Endometrial microvascular endothelial cells (primary cell): ENCODE data around the gene ALDH1A3. TPM values are rescaled to one million over a fixed set of nuclear protein-coding genes. Genes with fewer than 3 reads are reported as not detected.
"Not testable (repeated sequence)": the region's sequence is repeated elsewhere in the genome, so short reads cannot be mapped to it uniquely, and the experiment has no call there.

Experiments
- in situ Hi-C: cut with HindIII; loops from 2 replicates; pipeline ENCODE4 v1.10.0; 2017; ENCODE audit warnings: low sequenced_read_pairs, low pct_unique_long_range_greater_than_20kb; ENCODE audit errors: inconsistent ontology term
- total RNA-seq: library from RNA; depleted of rRNA; stranded (reverse); fragments of >200 nt; gene quantifications from one replicate; pipeline ENCODE4 v1.2.3, GENCODE V29; 2015; ENCODE audit errors: inconsistent ontology term

Gene ALDH1A3
- 1.7 TPM for total RNA-seq

- in situ Hi-C loops = no loop called here
These were observed at the start of gene ALDH1A3 for GRCh38 chr15:100879464-100880138. ALDH1A3 (plus strand) TSS chr15:100879831; CDS start chr15:100879908, 77 bp downstream.

GRCh38 chr15:100831467-100831866, 48.2 kb upstream of the ALDH1A3 start:
- in situ Hi-C loops = no loop called here

DNA sequence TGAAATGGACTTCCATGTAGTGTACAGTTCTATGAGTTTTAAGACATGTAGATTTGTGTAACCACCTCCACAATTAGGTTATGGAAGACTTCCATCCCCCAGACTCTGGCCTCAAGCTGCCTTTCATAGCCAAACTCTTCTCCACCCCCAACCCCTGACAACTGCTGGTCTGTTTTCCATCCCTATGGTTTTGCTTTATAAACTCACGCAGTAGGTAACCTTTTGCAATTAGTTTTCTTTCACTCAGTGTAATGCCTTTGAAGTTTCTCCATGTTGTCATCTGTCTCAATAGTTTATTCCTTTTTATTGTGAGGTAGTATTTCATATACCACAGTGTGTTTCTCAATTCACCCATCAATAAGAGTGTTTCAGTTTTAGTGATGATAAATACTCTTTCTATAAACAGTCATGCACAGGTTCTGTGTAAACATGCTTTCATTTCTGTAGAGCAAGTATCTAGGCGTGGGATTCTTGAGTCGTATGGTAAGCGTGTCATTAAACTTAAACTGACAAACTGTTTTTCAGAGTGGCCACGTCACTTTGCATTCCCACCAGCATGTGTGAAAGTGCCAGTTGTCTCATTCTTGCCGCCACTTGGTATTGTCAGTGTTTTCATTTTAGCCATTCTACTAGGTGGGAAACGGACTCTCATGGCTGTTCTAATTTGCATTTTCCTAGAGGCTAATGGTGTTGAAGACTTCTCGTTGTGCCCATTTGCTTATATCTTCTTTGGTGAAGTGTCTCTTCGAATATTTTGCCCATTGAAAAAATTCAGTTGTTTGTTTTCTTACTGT, 47.3 kb upstream of the ALDH1A3 start:
- in situ Hi-C loops = no loop called here

GRCh38 chr15:100833417-100834389, 45.9 kb upstream of the ALDH1A3 start:
- in situ Hi-C loops = no loop called here

DNA sequence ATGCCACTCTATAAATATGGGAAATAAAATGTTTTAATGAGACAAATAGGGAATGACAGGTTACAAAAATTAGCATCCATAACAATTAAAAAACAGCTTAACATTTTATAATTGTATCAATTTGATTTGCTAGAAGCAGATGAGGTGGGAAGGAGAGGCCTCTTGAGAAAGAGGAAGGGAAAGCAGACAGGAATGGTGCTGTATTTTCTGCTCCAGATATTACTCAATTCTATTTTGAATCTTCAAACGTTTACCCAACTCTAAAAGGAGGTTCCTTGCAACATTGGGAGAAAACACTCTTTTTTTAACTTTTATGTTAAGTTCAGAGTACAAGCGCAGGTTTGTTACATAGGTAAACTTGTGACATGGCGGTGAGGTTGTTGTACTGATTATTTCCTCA, 44.9 kb upstream of the ALDH1A3 start:
- in situ Hi-C loops = no loop called here

DNA sequence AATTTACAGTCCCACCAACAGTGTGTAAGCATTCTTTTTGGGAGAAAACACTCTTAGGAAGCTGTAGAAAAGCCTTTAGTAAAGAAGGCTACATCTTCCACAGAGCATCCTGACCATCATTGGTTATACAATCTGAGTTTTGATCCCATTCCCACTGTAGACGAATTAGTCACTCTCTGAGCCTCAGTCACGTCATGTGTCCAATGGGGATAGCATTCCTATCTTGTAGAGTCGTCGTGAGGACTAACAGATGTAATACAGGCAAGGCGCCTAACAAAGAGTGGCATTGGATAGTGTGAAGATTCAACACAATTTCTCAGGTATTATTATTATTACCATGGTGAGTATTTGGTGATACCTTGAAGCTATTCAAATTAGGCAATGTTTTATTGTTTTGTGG, 44.0 kb upstream of the ALDH1A3 start:
- in situ Hi-C loops = no loop called here

GRCh38 chr15:100836501-100836900, 43.1 kb upstream of the ALDH1A3 start:
- in situ Hi-C loops = no loop called here

DNA sequence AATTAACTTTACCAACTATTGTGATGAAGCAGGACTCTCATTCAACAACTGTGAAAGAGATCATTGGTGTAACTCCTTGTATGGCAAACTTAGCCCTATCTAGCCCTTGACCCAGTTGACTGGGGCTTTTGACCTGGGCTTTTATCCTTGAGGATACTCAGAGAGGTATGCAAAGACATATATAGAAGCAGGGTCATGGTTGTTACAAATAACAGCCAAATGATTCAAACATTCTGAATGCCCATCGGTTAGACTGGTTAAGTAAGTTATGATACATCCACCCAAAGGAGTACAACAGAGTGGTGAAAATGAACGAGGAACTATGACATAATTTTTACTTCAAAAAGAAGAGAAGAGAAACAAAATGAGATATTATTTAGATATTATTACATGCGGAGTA, 38.2 kb upstream of the ALDH1A3 start:
- in situ Hi-C loops = no loop called here

DNA sequence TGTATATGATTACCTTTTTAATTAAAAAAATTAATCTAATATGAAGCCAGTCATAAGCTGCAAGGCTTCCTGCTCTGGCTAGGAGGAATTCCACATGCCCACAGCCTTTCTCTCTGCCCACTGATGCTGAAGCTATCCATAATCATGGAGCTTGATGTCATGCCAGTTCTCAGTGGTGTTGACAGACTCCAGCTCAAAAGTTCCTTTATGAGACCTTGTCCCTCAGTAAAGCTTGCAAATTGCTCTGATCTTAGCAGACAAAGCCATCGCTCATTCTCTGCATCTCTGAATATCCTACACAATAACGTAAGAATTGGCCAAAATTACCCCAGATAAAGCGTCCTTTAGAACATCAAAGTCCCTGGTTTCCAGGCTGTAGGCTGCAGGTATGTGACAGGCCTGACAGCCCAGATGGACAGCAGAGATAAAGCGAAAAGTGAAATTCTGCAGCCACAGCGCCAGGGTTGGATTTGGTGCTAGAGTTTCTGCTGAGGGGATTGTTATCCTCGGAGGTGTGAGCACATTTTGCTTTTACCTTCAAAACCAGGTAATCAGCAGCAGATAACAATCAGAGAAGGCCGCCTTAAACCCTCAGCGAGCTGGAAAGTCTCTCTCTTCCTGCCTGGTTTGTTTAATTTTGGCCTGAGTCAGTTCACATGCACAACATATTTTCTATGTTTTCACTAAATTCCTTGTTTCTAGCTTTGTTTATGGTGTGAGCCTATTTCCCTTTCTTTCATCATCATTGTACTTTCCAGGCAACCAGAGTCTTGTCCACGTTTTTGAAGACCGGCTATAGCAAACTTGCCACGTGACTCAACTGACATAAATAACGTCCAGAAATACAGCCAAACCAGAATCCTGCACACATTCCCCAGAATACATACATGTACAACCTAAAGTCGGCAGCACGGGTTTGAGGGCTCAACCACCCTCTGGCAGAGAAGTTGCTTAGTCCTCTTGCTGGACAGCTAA, 36.6 kb upstream of the ALDH1A3 start:
- in situ Hi-C loops = no loop called here

GRCh38 chr15:100844167-100844566, 35.5 kb upstream of the ALDH1A3 start:
- in situ Hi-C loops = no loop called here

- in situ Hi-C loops = no loop called here
These were observed 34.9 kb upstream of the ALDH1A3 start for GRCh38 chr15:100844778-100845177.

DNA sequence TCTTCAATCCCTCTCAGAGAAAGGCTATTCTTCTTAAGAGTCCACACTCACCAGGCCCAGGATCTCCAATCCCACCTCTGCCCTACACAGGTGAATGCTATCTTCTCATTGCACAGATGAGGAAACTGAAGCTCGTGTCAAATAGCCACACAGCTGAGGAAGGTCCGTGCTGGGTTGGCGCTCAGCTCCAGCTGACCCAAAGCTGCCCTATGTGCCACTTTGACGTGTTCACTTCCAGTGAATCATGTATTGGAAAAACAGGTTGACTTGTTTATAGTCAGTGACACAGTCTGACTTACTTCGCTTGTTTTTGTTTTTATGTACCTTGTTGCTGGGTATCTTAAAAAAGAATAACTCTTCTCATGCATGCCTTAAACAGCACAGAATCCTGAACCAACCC, 32.4 kb upstream of the ALDH1A3 start:
- in situ Hi-C loops = no loop called here

GRCh38 chr15:100849021-100849854, 30.4 kb upstream of the ALDH1A3 start:
- in situ Hi-C loops = no loop called here

DNA sequence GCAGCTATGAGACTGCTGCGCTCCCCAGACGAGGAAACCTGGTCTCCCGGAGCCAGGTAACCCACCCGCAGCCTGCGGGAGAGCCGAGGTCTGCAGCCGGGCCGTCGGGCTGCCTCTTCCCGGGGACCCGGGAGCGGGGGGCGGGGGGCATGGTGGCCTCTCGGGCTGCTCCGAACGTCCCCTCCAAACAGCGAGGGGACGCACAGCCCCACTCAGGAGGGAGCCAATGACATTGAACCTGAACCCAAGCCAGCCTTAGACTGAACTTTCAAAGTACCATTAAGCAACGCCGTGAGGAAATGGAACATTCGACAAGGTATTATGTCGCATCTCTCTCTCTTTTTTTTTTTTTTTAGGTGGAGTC, 29.8 kb upstream of the ALDH1A3 start:
- in situ Hi-C loops = no loop called here

GRCh38 chr15:100851428-100852015, 28.1 kb upstream of the ALDH1A3 start:
- in situ Hi-C loops = not testable (repeated sequence)

- in situ Hi-C loops = no loop called here
These were observed 27.0 kb upstream of the ALDH1A3 start for GRCh38 chr15:100852630-100853029.
